GM23248 (cell line): Measurements from ENCODE around the gene CBX1. TPM values are rescaled to one million over a fixed set of nuclear protein-coding genes. Genes with fewer than 3 reads are reported as not detected.

Experiments used
- DNase-seq: peaks from one replicate; pipeline ENCODE4 v3.0.0-alpha.2; 2015
- H2AFZ ChIP-seq: fragments of 200-600 bp; sonication (generic); 2 replicates; pipeline ENCODE4 v1.6.1; 2016; ENCODE audit warnings: antibody characterized with exemption
- H3F3A ChIP-seq: fragments of 200-600 bp; sonication (generic); 2 replicates; pipeline ENCODE4 v1.6.1; 2016; ENCODE audit warnings: mild to moderate bottlenecking, antibody characterized with exemption, mixed run types; ENCODE audit not compliant: insufficient read depth
- H3K27ac ChIP-seq: fragments of 200-600 bp; sonication (generic); 2 replicates; pipeline ENCODE4 v1.5.1; 2016; ENCODE audit warnings: mild to moderate bottlenecking
- H3K27me3 ChIP-seq: fragments of 200-600 bp; sonication (generic); replicated peaks from 2 replicates; pipeline ENCODE4 v1.6.1; 2016; ENCODE audit warnings: mild to moderate bottlenecking; ENCODE audit not compliant: insufficient read depth
- H3K36me3 ChIP-seq: fragments of 200-600 bp; sonication (generic); 2 replicates; pipeline ENCODE4 v1.6.1; 2016; ENCODE audit warnings: low read depth, mild to moderate bottlenecking
- H3K4me1 ChIP-seq: fragments of 200-600 bp; sonication (generic); 2 replicates; pipeline ENCODE4 v1.6.1; 2016; ENCODE audit warnings: mild to moderate bottlenecking; ENCODE audit not compliant: insufficient read depth
- H3K4me2 ChIP-seq: fragments of 200-600 bp; sonication (generic); one replicate; pipeline ENCODE4 v1.6.1; 2016; ENCODE audit warnings: mild to moderate bottlenecking; ENCODE audit not compliant: unreplicated experiment
- H3K4me3 ChIP-seq: fragments of 200-600 bp; sonication (generic); 2 replicates; pipeline ENCODE4 v1.5.1; 2016; ENCODE audit warnings: mild to moderate bottlenecking
- H3K79me2 ChIP-seq: fragments of 200-600 bp; sonication (generic); 2 replicates; pipeline ENCODE4 v1.6.1; 2016; ENCODE audit warnings: mild to moderate bottlenecking; ENCODE audit not compliant: insufficient read depth
- H3K9ac ChIP-seq: fragments of 200-600 bp; sonication (generic); 2 replicates; pipeline ENCODE4 v1.6.1; 2016; ENCODE audit warnings: mild to moderate bottlenecking
- H3K9me2 ChIP-seq: fragments of 200-600 bp; sonication (generic); 2 replicates; pipeline ENCODE4 v1.6.1; 2016; ENCODE audit warnings: mixed run types, mild to moderate bottlenecking, moderate library complexity; ENCODE audit not compliant: insufficient read depth
- H3K9me3 ChIP-seq: fragments of 200-600 bp; sonication (generic); one replicate; pipeline ENCODE4 v1.6.1; 2017; ENCODE audit warnings: low read depth
- H4K20me1 ChIP-seq: fragments of 200-600 bp; sonication (generic); 2 replicates; pipeline ENCODE4 v1.6.0; 2016; ENCODE audit not compliant: insufficient read depth
- EZH2 ChIP-seq: fragments of 200-600 bp; sonication (generic); IDR thresholded peaks from 2 replicates; pipeline ENCODE4 v1.6.1; 2018; ENCODE audit warnings: antibody characterized with exemption, mild to moderate bottlenecking; ENCODE audit not compliant: insufficient read depth, poor library complexity, severe bottlenecking
- EZH2phosphoT487 ChIP-seq: fragments of 200-600 bp; sonication (generic); IDR thresholded peaks from 2 replicates; pipeline ENCODE4 v1.6.1; 2018; ENCODE audit warnings: antibody characterized with exemption, moderate library complexity, mild to moderate bottlenecking, low read depth; ENCODE audit not compliant: insufficient read depth
- WGBS, 2 experiments: methylation state at CpG; one replicate each; pipeline ENCODE4 v1.1.6; 2015 to 2017; ENCODE audit warnings: low lambda C conversion rate in 2 of 2, low coverage in 1 of 2; ENCODE audit errors: missing lambda C conversion rate in 2 of 2; 5-methylcytosine and 5-hydroxymethylcytosine counted together
- in situ Hi-C: fragments of 300-500 bp; cut with MboI; formaldehyde crosslinking; loops from 2 replicates; pipeline ENCODE4 v1.15.0; 2020
- polyA plus RNA-seq: library from polyadenylated mRNA; unstranded; fragments of >200 nt; fragmentation: Nextera tagmentation; extraction: Ambion mirVana; gene quantifications from 2 replicates; pipeline ENCODE4 v1.2.1, GENCODE V29; 2016
- total RNA-seq: library from RNA; depleted of rRNA; stranded (reverse); fragments of >200 nt; shearing (Covaris generic); gene quantifications from 2 replicates; pipeline ENCODE4 v1.2.3, GENCODE V29; 2014

The CBX1 gene
- total and polyA plus RNA-seq, 2 experiments from 2014 or later: 40.0 to 53.6 TPM

DNA sequence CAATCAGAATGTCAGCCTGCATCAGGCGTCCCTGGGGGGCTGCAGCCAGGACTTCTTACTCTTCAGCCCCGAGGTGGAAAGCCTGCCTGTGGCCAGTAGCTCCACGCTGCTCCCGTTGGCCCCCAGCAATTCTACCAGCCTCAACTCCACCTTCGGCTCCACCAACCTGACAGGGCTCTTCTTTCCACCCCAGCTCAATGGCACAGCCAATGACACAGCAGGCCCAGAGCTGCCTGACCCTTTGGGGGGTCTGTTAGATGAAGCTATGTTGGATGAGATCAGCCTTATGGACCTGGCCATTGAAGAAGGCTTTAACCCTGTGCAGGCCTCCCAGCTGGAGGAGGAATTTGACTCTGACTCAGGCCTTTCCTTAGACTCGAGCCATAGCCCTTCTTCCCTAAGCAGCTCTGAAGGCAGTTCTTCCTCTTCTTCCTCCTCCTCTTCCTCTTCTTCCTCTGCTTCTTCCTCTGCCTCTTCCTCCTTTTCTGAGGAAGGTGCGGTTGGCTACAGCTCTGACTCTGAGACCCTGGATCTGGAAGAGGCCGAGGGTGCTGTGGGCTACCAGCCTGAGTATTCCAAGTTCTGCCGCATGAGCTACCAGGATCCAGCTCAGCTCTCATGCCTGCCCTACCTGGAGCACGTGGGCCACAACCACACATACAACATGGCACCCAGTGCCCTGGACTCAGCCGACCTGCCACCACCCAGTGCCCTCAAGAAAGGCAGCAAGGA, 42.7 kb downstream of the CBX1 start:
- no peak overlapping the region for H3K27ac ChIP-seq

DNA sequence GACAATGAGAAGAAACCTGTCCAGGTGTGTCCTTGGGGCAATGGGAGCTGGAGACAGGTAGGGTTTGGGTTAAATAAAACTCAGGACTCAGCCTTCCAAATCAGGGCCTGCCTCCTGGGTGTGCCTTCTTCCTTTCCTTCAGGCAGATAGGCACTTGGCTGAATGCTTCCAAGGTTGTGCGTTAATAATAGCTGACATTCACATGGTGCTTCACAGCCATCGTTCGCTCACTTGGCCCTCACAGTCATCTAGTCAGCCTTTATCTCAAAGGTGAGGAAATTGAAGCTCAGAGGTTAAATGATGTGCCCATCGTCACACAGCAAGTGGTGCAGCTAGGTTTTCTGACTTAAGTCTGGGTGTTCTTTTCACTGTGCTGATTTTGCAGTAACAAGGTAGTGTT, 43.7 kb downstream of the CBX1 start:
- H4K20me1 ChIP-seq: no peaks in the 10 kb centered on the region
- no peak for DNase-seq
- H3K36me3 ChIP-seq: peaks cover 24% of the 10 kb centered on the region
- H3K9ac ChIP-seq: no peak overlapping the region
- H3K4me2 ChIP-seq: no peak overlapping the region
- TF ChIP-seq EZH2 (no peak), EZH2phosphoT487 (no peak)
- H3K79me2 ChIP-seq: peaks cover 71% of the 10 kb centered on the region
- no peaks in the 10 kb centered on the region for H3K27me3 ChIP-seq
- H3F3A ChIP-seq: peaks cover 23% of the 10 kb centered on the region
- no peaks in the 10 kb centered on the region for H3K9me3 ChIP-seq
- H3K27ac ChIP-seq: no peak overlapping the region
- no peak overlapping the region for H3K4me3 ChIP-seq
- H3K4me1 ChIP-seq: peaks cover 38% of the 10 kb centered on the region
- in situ Hi-C loops: no loop called here
- H3K9me2 ChIP-seq: no peaks in the 10 kb centered on the region
- WGBS, 2 experiments: 91 to 93% methylated on average over 4 of the region's 4 CpGs
- H2AFZ ChIP-seq: no peak overlapping the region

More for the DNA sequence above, 42.7 kb downstream of the CBX1 start:
- no peak overlapping the region for H3K4me3 ChIP-seq
- DNase-seq: no peak
- H3K4me2 ChIP-seq: no peak overlapping the region
- H3K27me3 ChIP-seq: no peaks in the 10 kb centered on the region
- H3K9me3 ChIP-seq: no peaks in the 10 kb centered on the region
- peaks cover 24% of the 10 kb centered on the region for H3F3A ChIP-seq
- WGBS, 2 experiments: 72 to 77% methylated on average over 11 of the region's 11 CpGs
- H3K4me1 ChIP-seq: peaks cover 28% of the 10 kb centered on the region
- peaks cover 29% of the 10 kb centered on the region for H3K36me3 ChIP-seq
- TF ChIP-seq EZH2phosphoT487 (no peak), EZH2 (no peak)
- no peak overlapping the region for H2AFZ ChIP-seq
- in situ Hi-C loops: no loop called here
- H3K9ac ChIP-seq: no peak overlapping the region
- H3K9me2 ChIP-seq: no peaks in the 10 kb centered on the region
- H3K79me2 ChIP-seq: peaks cover 62% of the 10 kb centered on the region
- H4K20me1 ChIP-seq: no peaks in the 10 kb centered on the region

DNA sequence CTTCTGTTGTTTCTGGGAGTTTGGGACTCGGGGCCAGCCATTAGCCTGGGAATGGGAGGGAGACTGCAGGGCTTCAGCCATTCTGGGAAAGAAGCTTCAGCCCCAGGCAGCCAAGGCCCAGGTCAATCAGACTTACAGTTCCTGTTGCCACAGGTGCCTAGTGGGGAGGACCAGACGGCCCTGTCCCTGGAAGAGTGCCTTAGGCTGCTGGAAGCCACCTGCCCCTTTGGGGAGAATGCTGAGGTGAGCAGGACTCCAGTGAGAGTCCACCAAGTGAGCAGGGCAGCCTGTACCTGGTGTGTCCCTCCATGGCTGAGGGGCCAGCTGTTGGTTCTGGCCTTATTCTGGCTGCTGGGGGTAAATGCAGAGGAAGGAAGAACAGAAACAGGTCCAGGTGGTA, 44.4 kb downstream of the CBX1 start:
- 57 to 77% methylated on average over 2 of the region's 2 CpGs for WGBS, 2 experiments
- Histone ChIP-seq H3K9me3 (no peaks in the 10 kb centered on the region), H3K4me3 (no peak overlapping the region), H3K4me2 (no peak overlapping the region), H3K9ac (no peak overlapping the region), H3K9me2 (no peaks in the 10 kb centered on the region), H3K27ac (peak overlapping the region; percentile 91), H3K36me3 (peaks cover 17% of the 10 kb centered on the region; the same call in 1 of the 2 replicates), H4K20me1 (no peaks in the 10 kb centered on the region), H3K4me1 (peaks cover 45% of the 10 kb centered on the region), H3K79me2 (peaks cover 71% of the 10 kb centered on the region), H3K27me3 (no peaks in the 10 kb centered on the region), H2AFZ (no peak overlapping the region), H3F3A (peaks cover 26% of the 10 kb centered on the region)
- no peak for DNase-seq
- in situ Hi-C loops: no loop called here
- no peak for TF ChIP-seq EZH2phosphoT487
- no peak for TF ChIP-seq EZH2

DNA sequence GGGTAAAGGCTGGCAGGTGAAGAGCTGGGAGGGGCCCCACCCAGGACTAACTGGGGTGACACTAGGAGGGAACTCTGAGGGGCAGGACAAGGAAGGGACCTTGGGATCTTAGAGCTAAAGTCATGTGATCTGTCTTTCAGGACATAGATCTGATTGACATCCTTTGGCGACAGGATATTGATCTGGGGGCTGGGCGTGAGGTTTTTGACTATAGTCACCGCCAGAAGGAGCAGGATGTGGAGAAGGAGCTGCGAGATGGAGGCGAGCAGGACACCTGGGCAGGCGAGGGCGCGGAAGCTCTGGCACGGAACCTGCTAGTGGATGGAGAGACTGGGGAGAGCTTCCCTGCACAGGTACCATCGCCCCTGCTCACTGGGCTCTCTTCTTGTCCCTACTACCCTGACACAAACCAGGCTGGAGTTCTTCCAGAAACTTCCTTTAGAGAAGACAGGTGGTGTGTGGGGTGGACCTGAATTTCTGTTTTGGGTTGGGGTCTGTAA, 45.0 kb downstream of the CBX1 start:
- no peak for DNase-seq
- in situ Hi-C loops: no loop called here
- Histone ChIP-seq H3K4me1 (peaks cover 51% of the 10 kb centered on the region), H4K20me1 (no peaks in the 10 kb centered on the region), H3K9ac (peak overlapping the region; percentile 74), H3K4me3 (peak overlapping the region; percentile 64; the same call in 1 of the 2 replicates), H3F3A (peaks cover 22% of the 10 kb centered on the region), H3K36me3 (peaks cover 14% of the 10 kb centered on the region; the same call in 1 of the 2 replicates), H2AFZ (no peak overlapping the region), H3K9me2 (no peaks in the 10 kb centered on the region), H3K79me2 (peaks cover 71% of the 10 kb centered on the region), H3K4me2 (peak overlapping the region; percentile 92), H3K9me3 (no peaks in the 10 kb centered on the region), H3K27me3 (no peaks in the 10 kb centered on the region), H3K27ac (peak overlapping the region; percentile 91)
- WGBS, 2 experiments: 92 to 94% methylated on average over 10 of the region's 10 CpGs
- TF ChIP-seq EZH2phosphoT487 (no peak), EZH2 (no peak)
